ENCODE measurements around the gene MRPS16.
"Not testable (repeated sequence)": the region's sequence is repeated elsewhere in the genome, so short reads cannot be mapped to it uniquely, and the experiment has no call there.

The MRPS16 gene

DNA sequence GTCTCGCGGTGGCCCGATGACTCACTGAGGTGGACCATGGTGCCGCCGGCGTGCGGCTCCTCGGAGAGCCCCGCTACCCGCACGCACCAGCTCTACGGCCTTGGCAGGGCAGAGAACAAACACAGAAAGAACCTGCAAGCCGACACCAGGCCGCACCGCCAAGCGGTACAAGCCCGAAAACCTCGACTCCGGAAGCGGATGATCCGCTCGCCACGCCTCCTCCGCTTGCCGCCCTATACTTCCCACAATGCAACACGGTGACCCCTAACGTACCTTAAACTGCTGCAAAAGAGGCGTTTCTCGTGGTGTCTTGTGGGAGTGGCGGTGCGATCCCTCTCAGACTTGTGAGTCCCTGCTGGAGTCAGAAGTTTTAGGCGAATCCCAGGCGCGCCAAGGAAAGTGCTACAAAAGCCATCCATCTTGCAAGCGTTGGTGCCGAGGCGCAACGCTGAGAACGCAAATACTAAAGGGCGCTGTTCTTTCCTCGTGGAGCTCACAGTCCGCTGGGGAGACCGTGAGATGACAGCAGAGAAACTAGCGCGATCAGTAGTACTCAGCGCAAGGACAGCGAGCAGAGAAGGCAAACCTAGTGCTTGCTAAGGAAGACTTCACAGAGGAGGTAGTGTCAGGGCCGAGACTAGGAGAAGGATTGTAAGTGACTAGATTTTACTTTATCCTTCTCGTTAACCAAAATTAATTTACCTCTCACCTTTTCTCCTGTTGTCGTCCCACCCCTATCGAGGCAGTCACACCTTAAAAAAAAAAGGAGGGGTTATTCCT, at the start of gene MRPS16:
Gene MRPS16, minus strand, starts transcription at position 200 of the 780 bp plus-strand sequence. Its CDS starts 162 bp downstream, at position 38.
- DNase-seq (ENCODE audit: low read depth) = peak; percentile 85

DNA sequence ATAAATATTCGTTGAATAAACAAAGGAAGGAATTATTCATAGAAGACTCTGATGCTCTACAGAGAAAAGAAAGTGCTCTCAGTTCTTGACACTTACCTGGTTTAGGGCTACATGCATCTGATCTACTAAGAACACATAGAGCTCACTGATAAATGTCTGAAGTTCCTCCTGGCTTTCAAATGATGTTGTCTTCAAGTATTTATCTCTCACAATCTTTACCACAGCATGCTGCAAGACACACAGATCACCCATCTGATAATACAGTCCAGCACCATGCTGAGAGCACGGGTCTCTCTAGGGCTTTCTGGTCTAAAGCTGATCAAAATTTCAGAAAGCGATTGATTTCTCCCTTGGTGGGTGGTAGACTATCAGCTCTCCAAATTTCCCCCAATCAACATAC, 44.5 kb upstream of the MRPS16 start:
- DNase-seq (ENCODE audit: low read depth) = no peak

DNA sequence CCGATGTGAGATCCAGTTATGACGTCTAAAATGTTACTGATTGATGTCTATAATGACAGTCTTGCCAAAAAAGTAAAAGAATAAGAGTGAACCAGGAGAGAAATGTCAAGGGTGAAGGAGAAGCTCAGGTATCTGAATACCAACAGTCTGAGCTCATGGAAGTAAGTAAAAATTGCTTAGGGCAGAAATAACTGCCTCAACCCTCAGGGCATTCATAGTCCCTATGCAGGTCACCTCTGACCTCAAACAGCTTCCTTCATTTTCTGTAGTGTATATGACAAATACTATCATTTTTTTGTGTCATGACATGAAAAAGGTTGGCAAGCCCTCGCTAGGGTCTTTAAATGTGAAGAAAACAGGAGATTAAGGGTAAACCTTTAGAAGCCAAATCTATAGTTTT, 41.0 kb upstream of the MRPS16 start:
- no peak for DNase-seq (ENCODE audit: low read depth)

DNA sequence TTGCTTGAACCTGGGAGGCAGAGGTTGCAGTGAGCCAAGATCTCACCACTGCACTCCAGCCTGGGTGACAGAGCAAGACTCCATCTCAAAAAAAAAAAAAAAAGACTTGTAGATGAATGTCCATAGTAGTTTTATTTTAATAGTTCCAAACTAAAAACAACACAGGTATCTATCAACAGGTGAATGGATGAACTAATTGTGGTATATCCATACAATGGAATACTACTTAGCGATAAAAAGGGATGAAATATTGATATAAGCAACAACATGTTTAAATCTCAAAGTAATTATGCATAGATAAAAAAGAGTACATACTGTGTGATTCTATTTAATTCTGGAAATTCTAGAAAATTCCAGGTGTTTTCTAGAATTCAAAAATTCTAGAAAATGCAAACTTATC, 37.5 kb upstream of the MRPS16 start:
- DNase-seq (ENCODE audit: low read depth) = no peak

DNA sequence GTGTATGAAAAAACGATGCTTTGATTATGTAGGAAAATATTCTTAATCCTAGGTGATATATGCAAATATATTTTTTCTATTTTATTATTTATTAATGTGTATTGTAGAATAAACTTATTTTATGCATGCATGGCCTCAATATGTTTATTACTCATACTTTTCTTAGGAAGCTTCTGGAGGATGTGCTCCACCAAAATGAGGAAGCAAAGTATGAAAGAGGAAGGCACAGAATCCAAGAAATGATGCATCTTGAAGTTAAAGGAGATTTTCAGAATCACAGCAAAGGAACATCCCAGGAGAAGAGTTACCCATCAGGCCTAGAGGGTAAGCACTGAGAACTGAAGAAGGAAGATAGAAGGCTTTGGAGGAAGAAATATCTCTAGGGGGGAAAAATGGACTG, 35.0 kb upstream of the MRPS16 start:
- DNase-seq (ENCODE audit: low read depth) = no peak

DNA sequence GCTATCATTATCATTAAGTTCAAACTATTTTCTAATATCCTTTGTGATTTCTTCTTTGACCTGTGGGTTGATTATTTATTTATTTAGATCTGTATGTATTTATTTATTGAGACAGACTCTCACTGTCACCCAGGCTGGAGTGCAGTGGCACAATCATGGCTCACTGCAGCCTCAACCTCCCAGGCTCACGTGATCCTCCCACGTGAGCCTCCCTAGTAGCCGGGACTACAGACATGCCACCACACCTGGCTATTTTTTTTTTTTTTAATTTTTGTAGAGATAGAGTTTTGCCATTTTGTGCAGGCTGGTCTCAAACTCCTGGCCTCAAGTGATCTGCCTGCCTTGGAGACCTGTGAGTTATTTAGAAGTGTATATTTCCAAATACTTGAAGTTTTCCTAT, 28.7 kb upstream of the MRPS16 start:
- no peak for DNase-seq (ENCODE audit: low read depth)

DNA sequence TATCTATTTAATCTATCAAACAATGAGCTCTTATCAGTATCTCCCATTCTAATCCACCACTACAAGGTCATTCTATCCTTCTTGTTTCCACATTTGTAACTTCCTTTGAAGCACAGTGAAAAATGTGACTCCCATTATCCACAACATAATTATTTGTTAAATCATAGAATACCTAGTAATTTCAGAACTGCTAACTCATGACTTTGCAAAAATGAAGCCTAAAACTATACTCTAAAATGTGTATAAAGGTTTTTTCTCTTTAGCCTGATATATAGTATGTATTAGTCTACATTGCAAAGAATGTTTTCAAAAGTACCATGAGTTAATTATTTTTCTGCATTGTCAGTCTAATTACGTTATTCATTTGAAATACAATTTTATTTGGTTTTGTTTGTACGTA, 12.0 kb upstream of the MRPS16 start:
- DNase-seq (ENCODE audit: low read depth) = no peak

DNA sequence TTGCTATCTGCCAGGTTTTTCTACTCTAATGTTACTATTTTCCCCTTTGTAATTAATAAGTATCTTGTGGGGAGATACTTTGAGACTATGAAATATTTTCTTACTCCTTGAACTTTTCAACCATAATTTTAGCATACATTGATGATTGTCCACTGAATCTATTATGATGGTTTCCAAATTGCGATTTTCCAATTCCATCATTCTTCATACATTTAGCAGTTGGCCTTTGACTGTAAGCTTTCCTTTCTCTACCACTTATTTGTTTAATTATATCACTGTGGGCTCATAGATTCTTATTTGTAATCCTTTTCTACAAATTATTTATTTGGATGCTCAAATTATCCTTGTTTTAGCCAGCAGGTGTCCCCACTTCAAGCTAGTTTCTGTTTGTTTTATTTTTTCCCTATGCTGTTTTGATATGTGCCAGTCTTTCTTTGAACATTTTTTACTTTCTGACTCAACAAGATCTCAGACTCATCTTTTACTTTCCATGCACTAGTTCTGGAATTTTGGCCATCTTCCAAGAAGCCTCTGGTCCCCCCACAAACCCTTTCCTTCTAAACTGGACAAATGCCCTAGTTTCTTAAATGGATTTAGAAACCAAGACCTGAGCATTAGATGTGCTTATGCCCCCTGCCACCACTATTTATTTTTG, 11.4 kb upstream of the MRPS16 start:
- no peak for DNase-seq (ENCODE audit: low read depth)

DNA sequence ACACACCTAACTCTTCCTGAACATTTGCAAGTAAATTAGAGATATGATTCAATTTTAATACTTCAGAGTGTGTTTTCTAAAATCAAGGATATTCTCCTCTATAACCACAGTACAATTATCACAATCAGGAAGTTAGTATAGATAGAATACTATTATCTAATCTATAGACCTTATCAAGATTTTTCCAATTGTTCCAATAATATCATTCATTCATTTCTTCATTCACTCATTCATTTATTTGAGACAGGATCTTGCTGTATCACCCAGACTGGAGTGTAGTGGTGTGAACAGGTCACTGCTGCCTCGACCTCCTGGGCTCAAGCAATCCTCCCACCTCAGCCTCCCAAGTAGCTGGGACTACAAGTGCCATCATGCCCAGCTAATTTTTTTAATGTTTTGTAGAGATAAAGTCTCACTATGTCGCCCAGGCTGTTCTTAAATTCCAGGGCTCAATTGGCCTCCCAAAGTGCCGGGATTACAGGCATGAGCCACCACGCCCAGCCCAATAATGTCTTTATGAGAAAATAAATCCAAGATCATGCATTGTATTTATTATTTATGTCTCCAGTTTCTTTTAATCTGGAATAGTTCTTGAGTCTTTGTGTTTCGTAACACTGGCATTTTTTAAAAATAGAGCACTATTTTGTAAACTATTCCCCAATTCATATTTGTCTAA, 10.6 kb upstream of the MRPS16 start:
- DNase-seq (ENCODE audit: low read depth) = no peak

DNA sequence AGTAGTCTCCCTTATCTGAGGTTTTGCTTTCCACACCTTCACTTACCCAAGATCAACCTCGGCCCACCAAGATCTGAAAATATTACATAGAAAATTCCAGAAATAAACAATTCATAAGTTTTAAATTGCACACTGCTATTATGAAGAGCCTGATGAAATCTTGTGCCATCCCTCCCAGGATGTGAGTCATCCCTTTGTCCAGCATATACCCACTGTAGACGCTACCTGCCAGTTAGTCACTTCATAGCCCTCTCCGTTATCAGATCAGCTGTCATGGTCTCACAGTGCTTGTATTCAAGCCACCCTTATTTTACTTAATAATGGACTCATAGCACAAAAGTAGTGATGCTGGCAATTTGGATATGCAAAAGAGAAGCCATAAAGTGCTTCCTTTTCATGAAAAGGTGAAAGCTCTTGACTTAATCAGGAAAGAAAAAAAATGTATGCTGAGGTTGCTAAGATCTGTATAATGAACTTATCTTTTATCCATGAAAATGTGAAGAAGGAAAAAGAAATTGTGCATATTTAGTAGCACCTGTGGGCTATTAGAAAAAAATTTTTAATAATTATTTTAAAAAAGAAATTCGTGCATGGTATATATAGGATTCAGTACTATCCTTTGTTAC, 9.8 kb upstream of the MRPS16 start:
- no peak for DNase-seq (ENCODE audit: low read depth)

DNA sequence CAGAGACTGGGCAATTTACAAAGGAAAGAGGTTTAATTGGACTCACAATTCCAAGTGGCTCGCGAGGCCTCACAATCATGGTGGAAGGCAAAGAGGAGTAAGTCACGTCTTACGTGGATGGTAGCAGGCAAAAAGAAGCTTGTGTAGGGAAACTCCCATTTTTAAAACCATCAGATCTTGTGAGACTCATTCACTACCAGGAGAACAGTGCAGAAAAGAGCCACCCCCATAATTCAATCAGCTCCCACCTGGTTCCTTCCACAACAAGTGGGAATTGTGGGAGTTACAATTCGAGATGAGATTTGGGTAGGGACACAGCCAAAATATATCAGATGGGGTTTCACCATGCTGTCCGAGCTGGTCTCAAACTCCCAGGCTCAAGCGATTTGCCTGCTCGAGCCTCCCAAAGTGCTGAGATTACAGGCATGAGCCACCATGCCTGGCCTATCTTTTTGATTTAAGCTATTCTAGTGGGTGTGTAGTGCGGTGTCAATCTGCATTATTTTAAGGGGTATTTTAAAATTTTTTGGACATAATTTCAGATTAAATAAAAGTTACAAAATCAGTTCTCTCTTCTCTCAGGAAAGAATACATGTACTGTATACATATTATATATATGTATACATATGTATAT, 9.0 kb upstream of the MRPS16 start:
- DNase-seq (ENCODE audit: low read depth) = no peak

DNA sequence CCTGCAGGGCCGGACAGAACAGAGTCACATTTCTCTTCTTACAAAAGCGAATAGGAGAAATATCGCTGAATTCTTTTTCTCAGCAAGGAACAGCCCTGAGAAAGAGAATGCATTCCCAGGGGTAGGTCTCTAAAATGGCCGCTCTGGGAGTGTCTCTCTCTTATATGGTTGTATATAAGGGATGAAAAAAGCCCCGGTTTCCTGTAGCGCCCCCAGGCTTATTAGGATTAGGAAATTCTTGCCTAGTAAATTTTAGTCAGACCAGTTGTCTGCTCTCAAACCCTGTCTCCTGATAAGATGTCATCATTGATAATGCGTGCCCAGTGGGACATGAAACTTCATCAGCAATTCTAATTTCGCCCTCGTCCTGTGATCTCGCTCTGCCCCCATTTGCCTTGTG, 6.2 kb upstream of the MRPS16 start:
- DNase-seq (ENCODE audit: low read depth) = not testable (repeated sequence)

DNA sequence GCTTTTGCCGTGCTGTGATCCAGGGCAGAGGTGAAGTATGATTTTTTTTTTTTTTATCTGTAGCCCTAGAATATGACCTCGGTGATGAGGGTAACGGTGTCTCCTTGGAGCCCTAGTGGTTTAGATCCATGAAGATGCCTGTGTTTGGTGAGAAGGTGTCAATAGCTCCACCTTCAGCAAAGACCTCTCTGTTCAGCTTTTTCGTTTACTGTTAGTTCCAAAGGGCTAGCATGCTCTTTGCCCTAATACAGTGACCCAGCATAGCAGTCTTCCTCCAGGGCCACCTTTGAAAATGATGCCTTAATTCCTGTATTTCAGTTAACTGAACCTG, 746 bp upstream of the MRPS16 start:
- DNase-seq (ENCODE audit: low read depth) = no peak

DNA sequence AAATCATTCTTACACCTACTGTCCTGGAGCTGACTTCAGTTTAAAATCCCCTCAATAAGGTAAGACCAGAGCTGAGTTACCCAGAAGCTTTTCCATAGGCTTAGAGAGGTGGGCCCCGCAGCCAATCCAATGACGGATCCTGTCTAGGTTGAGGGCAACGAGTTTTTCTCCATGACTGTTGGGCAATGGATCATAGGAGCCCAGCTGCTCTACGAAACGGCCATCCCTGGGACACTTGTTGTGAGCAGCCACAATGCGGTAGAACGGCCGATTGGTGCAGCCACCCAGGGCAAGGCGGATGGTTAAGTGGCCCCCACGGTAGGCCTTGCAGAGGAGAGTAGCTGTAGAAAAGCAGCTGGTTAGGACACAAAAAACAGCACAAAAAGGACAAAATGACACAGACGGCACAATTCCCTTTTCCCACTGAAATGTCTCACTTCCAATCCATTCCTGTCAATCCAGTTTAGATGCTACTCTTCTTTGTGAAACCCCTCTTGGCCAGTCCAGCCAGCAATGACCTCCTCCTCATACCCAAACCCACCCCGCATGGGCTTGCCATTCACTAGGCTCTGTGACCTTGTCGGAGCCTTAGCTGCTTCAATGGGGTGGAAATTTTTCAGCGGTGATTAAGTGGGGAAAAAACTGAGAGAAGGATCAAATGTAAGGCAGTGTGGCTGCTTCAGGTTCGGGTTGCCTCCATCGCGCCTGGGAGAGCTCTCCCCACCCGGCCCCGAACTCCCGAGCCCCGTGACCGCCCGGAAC, 580 bp downstream of the MRPS16 start:
- DNase-seq (ENCODE audit: low read depth) = no peak

DNA sequence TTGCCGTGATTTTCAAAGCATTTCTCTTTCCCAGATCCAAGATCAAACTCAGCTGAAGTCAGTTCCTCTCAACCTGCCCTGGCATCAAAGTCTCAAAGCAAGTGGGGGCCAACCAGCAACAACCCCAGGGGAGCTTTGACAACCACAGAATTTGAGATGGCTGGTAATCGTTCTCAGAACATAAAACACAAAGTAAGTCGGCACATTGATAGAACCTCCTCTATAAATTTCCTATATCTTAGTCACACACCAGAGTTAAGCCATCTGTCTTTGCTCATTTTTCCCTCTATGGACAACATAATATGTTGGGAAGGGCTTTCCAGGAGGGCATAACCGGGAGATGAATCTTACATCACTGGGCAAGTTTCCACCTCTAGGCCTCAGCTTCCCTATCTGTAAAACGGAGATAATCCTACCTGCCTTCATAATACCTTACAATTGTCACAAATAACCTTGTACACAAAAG, 4.2 kb downstream of the MRPS16 start:
- DNase-seq (ENCODE audit: low read depth) = no peak

DNA sequence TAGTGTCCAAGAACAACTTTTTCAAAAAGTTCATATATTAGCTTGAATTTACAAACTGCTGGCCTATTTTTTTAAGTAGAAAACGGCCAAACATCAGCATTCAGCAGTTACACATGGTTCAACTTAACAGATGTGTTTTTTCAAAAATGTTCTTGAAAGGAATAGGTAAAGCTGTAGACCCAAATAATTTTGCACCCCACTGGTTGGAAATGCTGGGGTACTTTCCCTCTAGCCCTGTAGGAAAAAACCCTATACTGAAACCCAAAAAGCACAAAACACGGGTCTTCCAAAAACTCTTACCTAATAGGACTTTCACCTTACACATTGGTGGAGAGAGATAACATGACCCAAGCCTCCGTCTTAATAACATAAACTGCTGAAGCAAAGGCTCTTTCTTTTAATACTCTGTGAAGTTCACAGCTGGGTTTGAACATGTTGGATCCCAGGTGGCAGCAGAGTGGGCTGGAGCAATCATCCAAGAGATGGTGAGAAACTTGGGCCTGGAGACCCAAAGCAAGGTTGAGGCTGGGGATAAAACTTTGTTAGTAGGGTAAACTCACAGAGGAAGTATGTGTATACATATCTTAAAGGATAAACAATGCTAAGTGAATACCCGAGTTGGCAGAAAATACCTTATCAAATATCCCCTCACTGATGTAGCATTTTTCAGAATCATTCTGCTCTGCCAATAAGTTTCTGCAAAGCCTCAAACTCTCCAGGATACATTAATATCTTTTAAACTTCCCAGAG, 4.8 kb downstream of the MRPS16 start:
- no peak for DNase-seq (ENCODE audit: low read depth)

DNA sequence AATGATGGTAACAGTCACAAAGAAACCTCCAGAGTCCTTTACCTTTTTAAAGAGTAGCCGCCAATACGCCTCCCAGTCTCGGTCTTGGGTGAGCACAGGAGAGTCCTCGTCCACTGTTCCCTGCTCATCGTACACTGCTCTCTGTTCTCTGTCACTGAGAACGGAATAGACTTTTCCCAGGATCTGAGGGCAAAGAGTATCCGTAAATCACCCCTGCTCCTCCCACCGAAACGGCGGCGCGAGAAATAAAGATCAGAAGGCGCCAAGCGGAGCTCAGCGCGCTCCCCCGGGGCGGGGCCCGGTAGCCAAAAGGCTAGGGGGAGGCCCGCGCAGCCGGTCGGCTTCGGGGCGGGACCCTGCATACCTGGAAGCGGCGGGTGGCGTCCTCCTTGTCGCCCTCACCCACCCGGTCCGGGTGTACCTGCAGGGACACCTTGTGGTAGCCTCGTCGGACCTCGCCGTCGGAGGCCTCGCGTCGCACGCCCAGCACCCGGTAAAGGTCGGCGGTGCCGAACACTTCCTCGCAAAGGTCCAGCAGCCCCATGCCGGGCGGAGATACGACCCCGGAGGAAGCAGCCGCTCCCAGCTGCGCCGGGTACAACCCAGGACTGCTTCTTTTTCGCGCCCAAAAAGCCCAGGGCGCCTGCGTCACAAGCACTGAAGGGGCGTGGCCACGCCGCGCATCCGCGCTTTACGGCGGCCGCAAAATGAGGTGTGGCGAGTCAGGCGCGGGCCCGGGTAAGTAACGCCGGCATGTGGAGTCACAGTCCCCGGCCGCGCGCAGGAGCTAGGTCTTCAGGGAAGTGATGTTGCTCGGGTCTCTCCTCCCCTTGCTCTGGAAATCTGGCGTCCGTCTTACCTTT, 5.6 kb downstream of the MRPS16 start, which contains the start of gene DNAJC9:
Gene DNAJC9, minus strand, starts transcription at position 610 of the 863 bp plus-strand sequence. Its CDS starts 66 bp downstream, at position 544.
- DNase-seq (ENCODE audit: low read depth) = peak; percentile 98

DNA sequence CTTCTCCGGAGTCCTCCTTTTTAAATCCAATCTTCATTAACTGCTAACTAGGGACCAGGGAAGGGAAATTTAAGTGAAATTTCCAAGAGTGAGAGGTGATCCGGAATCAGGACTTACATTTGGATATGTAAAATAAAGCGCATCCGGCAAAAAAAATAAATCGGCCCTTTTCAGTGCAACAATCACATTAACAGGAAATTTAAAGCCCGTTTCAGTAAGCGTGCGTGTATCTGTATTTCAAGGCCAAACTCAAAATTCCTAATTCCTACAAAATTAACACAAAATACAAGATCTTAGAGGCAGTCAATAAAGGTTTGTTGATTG, 6.2 kb downstream of the MRPS16 start:
- DNase-seq (ENCODE audit: low read depth) = no peak

DNA sequence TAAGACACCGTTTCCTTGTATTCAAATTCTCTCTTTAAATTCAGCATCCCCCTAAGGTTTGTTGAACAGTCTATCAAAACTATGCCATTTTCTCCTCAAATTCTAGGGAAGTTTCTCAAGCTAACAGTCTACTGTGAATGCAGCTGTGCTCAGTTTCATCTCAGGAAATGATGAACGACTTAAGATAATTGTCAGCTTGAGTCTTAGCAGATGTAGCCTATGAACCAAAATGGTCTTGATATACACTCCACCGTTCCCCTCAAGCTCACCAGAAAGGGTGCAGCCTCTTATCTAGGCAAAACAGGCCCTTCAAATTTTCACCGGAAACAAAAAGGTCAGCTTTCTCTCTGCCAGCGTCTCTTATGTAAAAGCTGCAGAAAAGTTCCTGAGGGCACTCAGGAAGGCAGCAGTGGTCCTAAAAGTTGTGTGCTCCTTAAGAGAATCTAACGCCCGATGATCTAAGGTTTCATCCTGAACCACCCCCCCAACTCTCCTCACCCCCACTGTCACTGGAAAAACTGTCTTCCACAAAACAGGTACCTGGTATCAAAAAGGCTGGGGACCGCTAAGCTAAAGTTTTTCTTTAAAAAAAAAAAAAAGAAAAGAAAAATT, 7.5 kb downstream of the MRPS16 start:
- DNase-seq (ENCODE audit: low read depth) = no peak
